Measurements from ENCODE around the gene MYL12B. TPM values are rescaled to one million over a fixed set of nuclear protein-coding genes. Genes with fewer than 3 reads are reported as not detected.

Gene MYL12B
- total and polyA plus RNA-seq, 12 donors: 259 to 810 (median 446) TPM

DNA sequence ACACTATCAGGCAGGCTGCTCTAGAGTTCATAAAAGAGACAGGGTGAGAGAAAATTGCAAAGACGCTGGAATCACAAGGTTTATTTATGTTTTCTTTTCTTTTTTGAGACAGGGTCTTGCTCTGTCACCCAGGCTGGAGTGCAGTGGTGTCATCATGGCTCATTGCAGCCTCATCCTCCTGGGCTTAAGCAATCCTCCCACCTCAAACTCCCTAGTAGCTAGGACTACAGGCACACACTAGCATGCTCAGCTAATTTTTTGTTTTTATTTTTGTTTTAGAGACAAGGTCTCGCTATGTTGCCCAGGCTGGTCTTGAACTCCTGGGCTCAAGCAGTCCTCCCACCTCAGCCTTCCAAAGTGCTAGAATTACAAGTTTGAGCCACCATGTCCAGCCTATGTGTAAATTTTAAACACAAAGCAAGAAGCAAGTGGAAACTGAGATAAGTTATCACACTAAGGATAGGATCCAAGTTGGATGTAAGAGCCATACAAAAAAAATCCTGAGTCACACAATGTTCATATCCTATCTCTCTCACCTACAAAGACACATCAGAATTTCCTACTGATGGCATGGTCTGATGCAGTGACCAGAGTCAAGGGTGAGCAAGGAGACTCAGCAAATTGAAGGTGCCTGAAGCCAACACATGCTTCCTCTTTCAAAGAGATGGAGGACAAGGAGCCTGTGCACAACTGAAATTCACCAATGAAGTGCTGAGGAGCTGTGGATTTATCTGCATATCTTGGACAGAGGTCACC is 31.4 kb downstream of the MYL12B start:
- Histone ChIP-seq H3K27ac (no peak overlapping the region), H3K4me3 (no peak overlapping the region), H3K27me3 (no peaks in the 10 kb centered on the region), H3K36me3 (replicated peaks in 1 of 2) (no peaks in the 10 kb centered on the region), H3K4me1 (replicated peaks in 1 of 2) (peaks cover 0 to 7% of the 10 kb centered on the region in 2 donors), H3K9me3 (replicated peaks in 1 of 3) (no peaks in the 10 kb centered on the region)
- intact Hi-C loops (cut with DNase I): loop anchor here in 1 of 2 donors (10.0 kb wide), 1 partner anchor 291 kb away; no protein-coding TSS in a partner anchor
- no peak for TF ChIP-seq POLR2A (IDR thresholded peaks at IDR 0.05)
- TF ChIP-seq, protein P1, sequence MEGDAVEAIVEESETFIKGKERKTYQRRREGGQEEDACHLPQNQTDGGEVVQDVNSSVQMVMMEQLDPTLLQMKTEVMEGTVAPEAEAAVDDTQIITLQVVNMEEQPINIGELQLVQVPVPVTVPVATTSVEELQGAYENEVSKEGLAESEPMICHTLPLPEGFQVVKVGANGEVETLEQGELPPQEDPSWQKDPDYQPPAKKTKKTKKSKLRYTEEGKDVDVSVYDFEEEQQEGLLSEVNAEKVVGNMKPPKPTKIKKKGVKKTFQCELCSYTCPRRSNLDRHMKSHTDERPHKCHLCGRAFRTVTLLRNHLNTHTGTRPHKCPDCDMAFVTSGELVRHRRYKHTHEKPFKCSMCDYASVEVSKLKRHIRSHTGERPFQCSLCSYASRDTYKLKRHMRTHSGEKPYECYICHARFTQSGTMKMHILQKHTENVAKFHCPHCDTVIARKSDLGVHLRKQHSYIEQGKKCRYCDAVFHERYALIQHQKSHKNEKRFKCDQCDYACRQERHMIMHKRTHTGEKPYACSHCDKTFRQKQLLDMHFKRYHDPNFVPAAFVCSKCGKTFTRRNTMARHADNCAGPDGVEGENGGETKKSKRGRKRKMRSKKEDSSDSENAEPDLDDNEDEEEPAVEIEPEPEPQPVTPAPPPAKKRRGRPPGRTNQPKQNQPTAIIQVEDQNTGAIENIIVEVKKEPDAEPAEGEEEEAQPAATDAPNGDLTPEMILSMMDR (IDR thresholded peaks at IDR 0.05): no peak
- DNase-seq: no peak
- 80 to 89% (median 84%) methylated on average over 2 of the region's 2 CpGs for WGBS, 4 donors

DNA sequence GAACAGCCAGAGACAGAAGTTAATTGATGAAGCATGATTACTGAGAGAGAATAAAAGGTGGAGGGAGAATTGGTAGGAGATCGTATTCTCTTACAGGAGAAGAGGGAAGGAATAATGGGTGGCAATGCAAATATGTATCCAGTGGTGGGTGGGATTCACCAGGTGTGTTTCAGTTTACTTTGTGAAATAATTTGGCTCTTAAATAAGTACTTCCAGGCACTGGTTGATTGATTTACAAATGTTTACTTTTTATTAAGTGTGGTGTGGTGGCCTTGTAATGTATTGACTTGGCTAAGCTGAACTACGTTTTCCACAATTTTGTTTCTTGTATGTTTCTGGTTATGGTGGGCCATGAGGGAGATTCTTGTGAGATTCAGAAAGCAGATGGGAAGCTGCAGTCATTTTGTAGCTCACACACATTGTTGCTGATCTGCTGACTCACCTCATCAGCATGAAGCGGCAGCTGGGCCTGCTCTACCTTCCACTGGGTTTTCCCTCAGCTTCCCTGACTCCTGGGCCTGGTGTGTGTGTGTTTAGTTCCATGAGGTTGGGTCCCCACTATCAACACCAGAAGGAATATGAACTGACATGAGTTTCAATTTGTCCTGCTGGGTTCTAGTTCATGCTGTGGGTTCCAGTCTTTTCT is 32.6 kb downstream of the MYL12B start:
- Histone ChIP-seq H3K9me3 (replicated peaks in 1 of 3) (no peaks in the 10 kb centered on the region), H3K4me3 (no peak overlapping the region), H3K27me3 (no peaks in the 10 kb centered on the region), H3K4me1 (replicated peaks in 1 of 2) (peaks cover 0 to 7% of the 10 kb centered on the region in 2 donors), H3K36me3 (replicated peaks in 1 of 2) (no peaks in the 10 kb centered on the region), H3K27ac (no peak overlapping the region)
- 89 to 95% (median 93%) methylated on average over 2 to 3 of the region's 3 CpGs for WGBS, 4 donors
- intact Hi-C loops (cut with DNase I): loop anchor here in 1 of 2 donors (10.0 kb wide), 1 partner anchor 290 kb away; no protein-coding TSS in a partner anchor
- no peak for DNase-seq
- TF ChIP-seq, protein P1 (IDR thresholded peaks at IDR 0.05): no peak
- no peak for TF ChIP-seq POLR2A (IDR thresholded peaks at IDR 0.05)

DNA sequence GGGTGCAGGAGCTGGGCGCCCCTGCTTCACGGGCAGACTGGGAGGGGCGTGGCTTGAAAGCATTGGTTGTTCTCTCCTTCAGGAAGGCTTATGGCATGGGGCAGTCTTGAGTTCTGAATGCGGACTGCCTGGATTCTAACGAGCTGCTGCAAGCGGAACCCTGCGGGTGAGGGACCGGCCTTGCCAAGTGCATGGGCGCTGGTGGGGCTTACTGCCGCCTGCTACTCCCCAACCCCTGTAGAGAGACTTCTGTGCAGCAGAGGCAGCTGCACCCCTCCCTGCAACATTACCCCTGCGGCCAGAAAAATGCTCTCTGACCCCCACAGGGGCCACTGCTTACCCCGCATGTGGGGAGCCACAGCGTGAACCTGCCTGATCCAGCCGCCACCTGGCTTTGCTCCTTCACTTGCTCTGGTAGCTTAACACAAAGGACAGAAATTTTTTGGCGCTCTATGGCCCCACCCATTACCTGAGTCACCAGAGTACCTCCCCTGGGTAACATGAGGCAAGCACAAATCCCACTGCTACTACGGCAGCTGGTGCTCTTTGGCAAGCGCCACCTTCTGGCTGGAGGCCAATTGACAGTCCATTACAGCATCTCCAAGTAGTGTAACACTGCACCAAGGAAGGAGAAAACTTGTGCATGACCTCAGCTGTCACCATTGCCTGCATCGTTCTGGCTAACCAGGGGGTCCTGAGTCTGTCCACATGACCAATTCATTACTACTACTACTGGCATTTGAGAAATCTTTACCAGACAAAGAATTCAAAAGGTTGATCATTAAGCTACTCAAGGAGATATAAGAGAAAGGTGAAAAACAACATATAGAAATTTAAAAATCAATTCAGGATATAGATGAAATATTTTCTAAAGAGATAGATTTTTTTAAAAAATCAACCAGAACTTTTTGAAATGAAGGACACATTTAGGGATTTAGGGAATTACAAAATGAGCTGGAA is 35.4 kb downstream of the MYL12B start:
- peak overlapping the region in 1 of 5 donors; percentile 52 for H3K27ac ChIP-seq
- no peaks in the 10 kb centered on the region for H3K36me3 ChIP-seq (replicated peaks in 1 of 2)
- peak; percentile 91 to 98 (median 96) for DNase-seq
- H3K9me3 ChIP-seq (replicated peaks in 1 of 3): no peaks in the 10 kb centered on the region
- WGBS, 4 donors: 1 to 11% (median 7%) methylated on average over 8 to 18 of the region's 18 CpGs
- peak in 1 of 2 donors; percentile 66 for TF ChIP-seq POLR2A (IDR thresholded peaks at IDR 0.05)
- TF ChIP-seq, protein P1 (IDR thresholded peaks at IDR 0.05): peak in 5 of 6 experiments; percentile 17 to 45 (median 30)
- no peaks in the 10 kb centered on the region for H3K27me3 ChIP-seq
- intact Hi-C loops (cut with DNase I): loop anchor here in 1 of 2 donors (10.0 kb wide), 1 partner anchor 287 kb away; no protein-coding TSS in a partner anchor
- peak overlapping the region in 2 of 4 donors; percentile 53 for H3K4me3 ChIP-seq
- peaks cover 0 to 7% of the 10 kb centered on the region in 2 donors for H3K4me1 ChIP-seq (replicated peaks in 1 of 2)

All from adrenal gland (tissue), 12 donors.